ENCODE data around the gene DPPA2.

GRCh38 chr3:109355625-109356441 is 39.5 kb upstream of the DPPA2 start:
- no peak for TF ChIP-seq BCL11A (tag by site-specific recombination; IDR thresholded peaks at IDR 0.05; ENCODE audit: low read depth)
- TF ChIP-seq CTCF (tag by site-specific recombination; IDR thresholded peaks at IDR 0.05), result no peak
- no peak for TF ChIP-seq REST (tag by site-specific recombination; IDR thresholded peaks at IDR 0.05)
- no peak for TF ChIP-seq PBX3 (CRISPR knock-in tag; IDR thresholded peaks at IDR 0.05)
- TF ChIP-seq ZNF768 (tag by site-specific recombination; IDR thresholded peaks at IDR 0.05), result no peak
- TF ChIP-seq ZNF354C (tag by site-specific recombination; IDR thresholded peaks at IDR 0.05; ENCODE audit: borderline replicate concordance, low read depth), result no peak
